HG02884 (cell line): ENCODE measurements around the gene EFEMP2.
A peak's percentile ranks its signal among the peaks of the same experiment; 100 is the strongest.

Experiments used
- ATAC-seq: cut with Tn5 transposase; IDR thresholded peaks from one replicate; pipeline ENCODE4 v1.9.1; 2021; ENCODE audit warnings: mild to moderate bottlenecking, moderate library complexity; ENCODE audit not compliant: unreplicated experiment

Gene EFEMP2

GRCh38 chr11:65867284-65868071, 5.1 kb downstream of the EFEMP2 start:
- ATAC-seq: no peak

DNA sequence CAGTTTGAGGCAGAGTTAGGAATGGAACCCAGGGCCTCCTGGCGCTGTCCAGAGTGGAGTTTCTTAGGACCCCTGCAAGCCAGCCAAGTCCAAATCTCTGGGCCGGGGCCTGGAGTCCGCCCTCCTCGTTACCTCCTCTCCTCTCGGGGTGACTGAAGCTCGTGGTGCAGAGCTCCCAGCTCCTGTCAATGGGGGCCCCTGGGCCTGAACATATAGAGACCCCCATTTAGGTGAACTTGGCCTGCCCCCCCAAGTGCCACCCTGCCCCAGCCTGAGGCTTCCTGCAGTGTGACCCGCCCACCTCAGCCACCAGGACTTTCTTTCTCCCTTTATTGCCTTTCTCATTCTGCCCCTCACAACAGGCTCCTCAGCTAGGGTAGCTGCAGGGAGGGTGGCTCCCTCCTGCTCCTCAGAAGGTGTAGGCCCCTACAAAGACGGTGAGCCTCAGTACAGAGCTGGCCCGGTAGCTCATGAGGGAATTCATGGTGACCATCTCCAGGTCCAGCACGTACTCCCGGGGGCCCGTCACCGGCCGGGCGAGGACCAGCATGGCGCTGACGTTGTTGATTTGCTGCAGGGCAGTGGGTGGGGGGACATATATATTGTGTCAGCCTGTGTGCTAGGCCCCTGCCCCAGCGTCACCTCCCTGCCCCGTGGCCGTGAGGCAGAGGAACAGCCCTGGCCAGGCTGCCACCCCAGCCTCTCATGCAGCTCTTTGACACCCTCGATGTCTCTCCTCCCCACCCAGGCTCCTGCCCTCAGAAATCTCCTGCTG, 5.9 kb downstream of the EFEMP2 start:
- no peak for ATAC-seq

- no peak for ATAC-seq
Measured at GRCh38 chr11:65865550-65866172, 6.9 kb downstream of the EFEMP2 start.

- ATAC-seq: no peak
Measured at GRCh38 chr11:65864706-65865471, 7.7 kb downstream of the EFEMP2 start.

DNA sequence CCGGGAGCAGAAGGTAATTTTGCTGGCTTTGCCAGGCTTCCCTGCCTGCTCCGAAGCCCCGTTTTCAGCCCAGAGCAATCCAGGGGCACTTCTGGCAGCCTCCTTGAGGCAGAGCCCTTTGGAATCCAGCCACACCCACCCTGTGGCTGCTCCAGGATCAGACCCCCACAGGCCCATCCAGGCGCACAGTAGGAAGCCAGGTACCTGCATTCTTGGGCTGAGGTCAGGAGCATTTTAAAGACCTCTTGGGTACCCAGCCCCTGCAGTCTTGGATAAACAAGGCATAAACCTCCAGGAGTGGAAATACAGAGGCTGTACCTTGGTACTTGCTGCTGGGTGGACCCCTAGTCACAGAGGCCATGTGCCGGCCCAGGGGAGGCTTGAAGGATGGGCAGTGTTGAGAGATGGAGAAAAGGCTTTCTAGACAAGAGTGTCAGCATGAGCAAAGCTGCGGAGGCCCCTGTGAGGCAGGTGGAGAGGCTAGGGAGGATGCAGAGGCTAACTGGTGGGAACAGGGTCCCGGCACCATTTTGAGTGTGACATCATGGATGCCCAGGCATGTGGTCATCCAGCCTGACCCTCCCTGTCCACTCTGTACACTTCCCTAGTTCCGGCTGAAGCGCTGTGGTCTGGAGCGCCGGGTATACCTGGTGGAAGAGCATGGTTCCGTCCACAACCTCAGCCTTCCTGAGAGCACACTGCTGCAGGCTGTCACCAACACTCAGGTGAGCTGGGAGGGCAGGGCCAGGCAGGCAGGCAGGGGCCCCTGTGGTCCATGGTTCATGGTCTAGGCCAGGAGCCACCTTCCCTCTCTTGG, 8.5 kb downstream of the EFEMP2 start:
- no peak for ATAC-seq

DNA sequence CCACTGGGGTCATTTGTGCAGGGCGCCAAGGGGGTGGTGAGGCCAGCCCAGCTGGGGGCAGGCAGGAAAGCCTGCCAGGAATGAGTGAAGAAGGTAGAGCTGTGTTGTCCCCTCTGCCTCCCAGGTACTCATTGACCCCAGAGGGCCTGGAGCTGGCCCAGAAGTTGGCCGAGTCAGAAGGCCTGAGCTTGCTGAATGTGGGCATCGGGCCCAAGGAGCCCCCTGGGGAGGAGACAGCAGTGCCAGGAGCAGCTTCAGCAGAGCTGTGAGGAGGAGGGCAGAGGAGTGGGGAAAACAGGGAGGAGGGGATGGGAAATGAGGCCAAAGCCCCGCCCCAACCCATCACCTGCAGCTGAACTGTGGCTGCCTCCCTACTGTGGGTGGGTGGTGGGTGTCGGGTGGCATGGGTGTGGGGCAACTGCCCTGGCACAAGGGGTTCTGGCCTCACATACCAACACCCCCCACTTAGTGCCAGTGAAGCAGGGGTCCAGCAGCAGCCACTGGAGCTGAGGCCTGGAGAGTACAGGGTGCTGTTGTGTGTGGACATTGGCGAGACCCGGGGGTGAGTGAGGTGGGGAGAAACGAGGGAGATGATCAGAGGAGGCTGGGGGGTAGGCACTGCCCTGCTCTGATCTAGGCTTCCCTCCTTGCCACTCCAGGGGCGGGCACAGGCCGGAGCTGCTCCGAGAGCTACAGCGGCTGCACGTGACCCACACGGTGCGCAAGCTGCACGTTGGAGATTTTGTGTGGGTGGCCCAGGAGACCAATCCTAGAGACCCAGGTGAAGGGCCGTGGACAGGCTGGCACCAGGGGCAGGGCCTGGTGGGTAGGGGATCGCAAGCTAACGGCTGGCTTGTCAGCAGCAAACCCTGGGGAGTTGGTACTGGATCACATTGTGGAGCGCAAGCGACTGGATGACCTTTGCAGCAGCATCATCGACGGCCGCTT, 9.4 kb downstream of the EFEMP2 start:
- no peak for ATAC-seq

GRCh38 chr11:65862191-65862735, 10.3 kb downstream of the EFEMP2 start:
- ATAC-seq: no peak

DNA sequence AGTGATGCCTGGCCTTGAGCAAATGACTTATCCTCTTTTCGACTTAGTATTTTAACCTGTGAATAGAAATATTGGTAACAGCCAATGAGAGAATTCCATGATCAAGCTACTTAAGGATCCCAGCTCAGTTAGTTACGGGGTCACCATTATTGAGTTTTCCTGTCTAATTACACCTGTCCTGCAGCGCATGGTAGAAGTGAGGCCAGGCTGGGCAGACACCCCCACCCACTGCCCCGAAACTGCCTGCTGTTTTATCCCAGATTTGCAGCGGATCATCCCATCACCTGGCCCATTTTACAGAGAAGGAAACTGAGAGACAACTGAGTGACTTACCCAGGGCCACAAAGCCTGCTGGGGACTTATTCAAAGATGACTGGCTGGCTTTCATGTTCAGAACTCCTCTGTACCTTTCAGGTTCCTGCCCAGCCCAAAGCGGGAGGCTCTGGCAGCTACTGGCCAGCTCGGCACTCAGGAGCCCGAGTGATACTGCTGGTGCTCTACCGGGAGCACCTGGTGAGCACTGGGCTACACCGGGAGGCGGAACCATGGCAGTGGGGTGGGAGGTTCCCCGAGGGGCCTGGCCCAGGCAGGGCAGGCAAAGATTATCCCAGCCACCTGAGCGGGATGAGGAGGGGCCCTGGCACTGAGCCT, 10.9 kb downstream of the EFEMP2 start:
- no peak for ATAC-seq

- ATAC-seq: no peak
Measured at GRCh38 chr11:65861165-65861505, 11.5 kb downstream of the EFEMP2 start.

- no peak for ATAC-seq
Measured at GRCh38 chr11:65860278-65861164, 12.1 kb downstream of the EFEMP2 start, which contains the start of gene MUS81. TSS of gene MUS81 (plus strand) at chr11:65860433. CDS start at chr11:65860754, 321 bp downstream.

DNA sequence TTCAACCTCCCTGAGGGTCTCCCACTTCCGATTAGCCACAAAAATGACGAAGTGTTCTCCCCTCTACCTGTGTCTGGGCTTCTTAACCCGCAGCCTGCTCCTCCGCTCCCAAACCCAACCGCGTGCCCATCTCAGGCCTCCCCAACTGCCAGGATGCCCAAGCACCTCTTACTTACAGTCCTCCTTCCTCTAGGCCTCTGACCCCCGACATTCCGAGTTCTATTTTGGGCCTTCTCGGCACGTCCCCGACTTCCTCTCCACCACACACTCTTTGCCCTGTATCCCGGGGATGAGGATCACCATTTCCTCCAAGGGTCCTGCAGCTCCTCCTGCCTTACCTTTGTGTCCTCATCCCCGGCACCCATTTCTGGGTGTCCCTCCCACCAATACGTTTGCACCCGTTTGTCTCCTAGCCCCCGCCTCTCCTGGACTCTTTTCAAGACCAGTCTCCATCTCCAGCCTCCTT, 12.8 kb downstream of the EFEMP2 start:
- no peak for ATAC-seq

GRCh38 chr11:65859095-65859811, 13.3 kb downstream of the EFEMP2 start:
- peak; percentile 48 for ATAC-seq

DNA sequence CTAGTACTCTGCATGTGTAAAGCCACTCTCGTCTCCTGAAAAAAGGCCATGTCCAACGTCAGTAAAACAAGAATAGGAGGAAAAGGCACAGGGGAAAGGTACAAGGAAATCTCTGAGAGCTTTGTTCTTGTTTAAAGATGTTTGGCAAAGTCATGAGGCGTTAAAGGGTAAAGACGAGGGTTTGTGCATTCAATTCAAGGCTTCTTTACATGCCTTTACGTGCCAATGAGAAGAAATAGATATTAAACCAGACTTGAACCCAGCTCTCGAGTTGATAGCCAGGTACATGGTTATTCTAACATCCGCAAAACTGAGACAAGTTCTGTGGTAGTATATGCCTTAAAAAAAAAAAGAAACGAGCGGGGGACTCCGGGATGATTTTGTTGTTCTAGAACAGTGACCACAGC, 13.9 kb downstream of the EFEMP2 start:
- ATAC-seq: no peak

- ATAC-seq: peak; percentile 38
Measured at GRCh38 chr11:65857853-65858680, 14.5 kb downstream of the EFEMP2 start, which contains the start of gene CFL1. TSS of gene CFL1 (minus strand) at chr11:65858180. CDS start at chr11:65858099, 81 bp downstream.

GRCh38 chr11:65857500-65857852, 15.1 kb downstream of the EFEMP2 start:
- ATAC-seq: no peak
